Panc1 (cell line): Measurements from ENCODE around the gene DLGAP1. TPM values are rescaled to one million over a fixed set of nuclear protein-coding genes. Genes with fewer than 3 reads are reported as not detected.

Experiments
- ATAC-seq: fragments of 200-7000 bp; cut with Tn5 transposase; 2 replicates; pipeline ENCODE4 v1.9.1; 2020; ENCODE audit warnings: mild to moderate bottlenecking, moderate library complexity
- BruUV-seq: library from RNA; stranded (reverse); fragments of 400-500 nt; replicated peaks from 2 replicates; lab custom pipeline; 2021; lab: Mats Ljungman, UMichigan
- CTCF ChIA-PET: fragments of 300-600 bp; sonication (Branson Sonifier 250); formaldehyde crosslinking; loops from one replicate; lab custom pipeline; 2022; ENCODE audit warnings: antibody characterized with exemption; lab: Charles Lee
- POLR2A ChIA-PET: fragments of 300-600 bp; sonication (Branson Sonifier 250); formaldehyde crosslinking; loops from one replicate; lab custom pipeline; 2022; ENCODE audit warnings: antibody characterized with exemption; lab: Charles Lee
- DNase-seq: peaks from one replicate; pipeline ENCODE4 v3.0.0-alpha.2; 2010; ENCODE audit warnings: low read depth, low spot score
- H3K27ac ChIP-seq: 2 replicates; pipeline ENCODE4 v1.5.1; 2011; ENCODE audit warnings: mild to moderate bottlenecking, low read length, inconsistent platforms
- H3K27me3 ChIP-seq: fragments of 200-500 bp; sonication (Bioruptor generic); 2 replicates; pipeline ENCODE4 v1.6.0; 2014; ENCODE audit warnings: low read length, inconsistent platforms; ENCODE audit not compliant: control insufficient read depth, insufficient read depth
- H3K36me3 ChIP-seq: fragments of 200-500 bp; sonication (Bioruptor generic); 2 replicates; pipeline ENCODE4 v1.5.1; 2014; ENCODE audit warnings: inconsistent platforms, mild to moderate bottlenecking, low read length, moderate library complexity; ENCODE audit not compliant: control insufficient read depth, insufficient read depth
- H3K4me1 ChIP-seq: 2 replicates; pipeline ENCODE4 v1.5.1; 2011; ENCODE audit warnings: inconsistent platforms, mild to moderate bottlenecking, low read length, moderate library complexity; ENCODE audit not compliant: control insufficient read depth, insufficient read depth
- H3K4me3 ChIP-seq, 2 experiments: 2 replicates each; pipeline ENCODE4 v1.5.1; 2011 to 2012; ENCODE audit warnings: low read depth in 2 of 2, low read length in 2 of 2, mild to moderate bottlenecking in 2 of 2, inconsistent platforms in 1 of 2, moderate library complexity in 1 of 2
- H3K9me3 ChIP-seq: fragments of 200-500 bp; sonication (Bioruptor generic); 2 replicates; pipeline ENCODE4 v1.5.1; 2014; ENCODE audit warnings: low read depth, mild to moderate bottlenecking, inconsistent platforms, low read length, moderate library complexity; ENCODE audit not compliant: control insufficient read depth, insufficient read depth
- CTCF ChIP-seq: fragments of 450-650 bp; IDR thresholded peaks from 2 replicates; pipeline ENCODE4 v1.5.1; 2017; ENCODE audit warnings: mild to moderate bottlenecking
- POLR2AphosphoS5 ChIP-seq: IDR thresholded peaks from 2 replicates; pipeline ENCODE4 v1.6.1; 2012; ENCODE audit warnings: mild to moderate bottlenecking, low read depth, low read length, moderate library complexity
- REST ChIP-seq, 2 experiments: IDR thresholded peaks; 2 replicates each; pipeline ENCODE4 v1.6.1; 2011 to 2012; ENCODE audit warnings: low read depth in 2 of 2, control low read depth in 1 of 2, low read length in 1 of 2, mild to moderate bottlenecking in 1 of 2, moderate library complexity in 1 of 2; ENCODE audit not compliant: insufficient read depth in 1 of 2
- SIN3A ChIP-seq: IDR thresholded peaks from 2 replicates; pipeline ENCODE4 v1.6.1; 2012; ENCODE audit warnings: low read depth, mild to moderate bottlenecking, low read length, moderate library complexity, borderline replicate concordance; ENCODE audit not compliant: insufficient read depth
- TCF7L2 ChIP-seq: IDR thresholded peaks from 2 replicates; pipeline ENCODE4 v1.6.1; 2011; ENCODE audit warnings: mild to moderate bottlenecking, low read depth, low read length, inconsistent platforms
- in situ Hi-C: cut with HindIII; loops from 2 replicates; pipeline ENCODE4 v1.10.0; 2016; ENCODE audit warnings: low sequenced_read_pairs, low pct_unique_long_range_greater_than_20kb
- intact Hi-C: fragments of 100-400 bp; cut with micrococcal nuclease; formaldehyde crosslinking; loops from one replicate; pipeline ENCODE4 v1.10.0; 2022; ENCODE audit not compliant: unreplicated experiment
- total RNA-seq: library from RNA; stranded (reverse); gene quantifications from one replicate; pipeline ENCODE4 v1.2.1, GENCODE V29; 2021; ENCODE audit not compliant: unreplicated experiment

Gene DLGAP1
- total RNA-seq, 1 experiment from 2014 or later: 1.8 TPM

DNA sequence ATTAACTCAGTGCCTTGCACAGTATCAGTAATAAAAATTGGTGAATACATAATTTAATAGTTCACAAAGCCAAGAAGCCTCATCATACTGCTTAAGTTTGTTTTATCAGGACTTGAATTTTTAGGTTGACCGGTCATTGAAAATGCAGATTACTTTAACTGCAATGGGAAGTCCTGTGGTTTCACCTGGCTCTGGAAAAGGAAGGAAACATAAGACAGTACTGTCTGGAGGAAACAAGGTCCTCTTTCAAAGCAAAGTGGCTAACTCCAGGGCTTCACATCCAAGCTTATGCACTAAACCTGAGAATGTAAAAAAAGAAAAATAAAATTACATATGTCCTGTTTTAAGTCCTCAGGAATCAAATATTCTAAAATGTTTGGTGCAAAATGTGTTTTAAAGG is 119.7 kb downstream of the DLGAP1 start:
- H3K9me3 ChIP-seq: no peaks in the 10 kb centered on the region
- no peak for ATAC-seq
- H3K27me3 ChIP-seq: no peaks in the 10 kb centered on the region
- DNase-seq: no peak
- BruUV-seq: no TSS peak
- H3K36me3 ChIP-seq: no peaks in the 10 kb centered on the region
- no peak for TF ChIP-seq REST (IDR thresholded peaks at IDR 0.05; ENCODE audit: insufficient read depth in 1 of 2, low read depth in 2 of 2, low read length in 1 of 2)
- TF ChIP-seq CTCF: no peak
- TF ChIP-seq TCF7L2: no peak
- no peak for TF ChIP-seq SIN3A
- no peak for TF ChIP-seq POLR2AphosphoS5
- intact Hi-C loops (no loop called here), in situ Hi-C loops (no loop called here)
- no peak overlapping the region for H3K4me3 ChIP-seq
- POLR2A ChIA-PET: interaction anchor here (0.6 kb wide), 1 partner anchor 78 kb away, joined by 3 read pairs; no protein-coding TSS in a partner anchor
- CTCF ChIA-PET: no interaction called here
- H3K4me1 ChIP-seq: no peaks in the 10 kb centered on the region
- H3K27ac ChIP-seq: no peak overlapping the region

GRCh38 chr18:4333043-4333442 is 122.1 kb downstream of the DLGAP1 start:
- TF ChIP-seq POLR2AphosphoS5 (no peak), TCF7L2 (no peak), CTCF (no peak), SIN3A (no peak), REST (IDR thresholded peaks at IDR 0.05; ENCODE audit: insufficient read depth in 1 of 2, low read depth in 2 of 2, low read length in 1 of 2) (no peak)
- Histone ChIP-seq H3K27ac (no peak overlapping the region), H3K36me3 (no peaks in the 10 kb centered on the region), H3K9me3 (no peaks in the 10 kb centered on the region), H3K27me3 (no peaks in the 10 kb centered on the region), H3K4me3 (no peak overlapping the region), H3K4me1 (no peaks in the 10 kb centered on the region)
- no peak for DNase-seq
- CTCF ChIA-PET: no interaction called here
- no TSS peak for BruUV-seq
- intact Hi-C loops (no loop called here), in situ Hi-C loops (no loop called here)
- POLR2A ChIA-PET: no interaction called here
- ATAC-seq: no peak
